ENCODE results near the gene DNAH10.

GRCh38 chr12:123984903-123985302, 222.8 kb downstream of the DNAH10 start:
- TF ChIP-seq EZH2 (IDR thresholded peaks at IDR 0.05; ENCODE audit: insufficient read depth, poor library complexity, severe bottlenecking) (no peak), EZH2phosphoT487 (IDR thresholded peaks at IDR 0.05; ENCODE audit: insufficient read depth, low read depth) (no peak)
